ENCODE results near the gene QRFPR.
"Not testable (repeated sequence)": the region's sequence is repeated elsewhere in the genome, so short reads cannot be mapped to it uniquely, and the experiment has no call there.

QRFPR gene

GRCh38 chr4:121324331-121324730 lies 56.5 kb downstream of the QRFPR start:
- Histone ChIP-seq H3K36me3 (replicated peaks) (no peaks in the 10 kb centered on the region), H3K9me3 (no peaks in the 10 kb centered on the region), H3K27me3 (ENCODE audit: low read depth) (peaks cover 5% of the 10 kb centered on the region), H3K4me3 (no peak overlapping the region), H3K4me1 (no peaks in the 10 kb centered on the region)
- no peak for DNase-seq (ENCODE audit: low spot score in 2 of 2)
- in situ Hi-C loops (cut with MboI; ENCODE audit: low sequenced_read_pairs): no loop called here

- no peak for DNase-seq (ENCODE audit: low spot score in 2 of 2)
- H3K4me1 ChIP-seq: no peaks in the 10 kb centered on the region
- in situ Hi-C loops (cut with MboI; ENCODE audit: low sequenced_read_pairs): no loop called here
- no peaks in the 10 kb centered on the region for H3K9me3 ChIP-seq
- H3K4me3 ChIP-seq: no peak overlapping the region
- peaks cover 5% of the 10 kb centered on the region for H3K27me3 ChIP-seq (ENCODE audit: low read depth)
- H3K36me3 ChIP-seq (replicated peaks): no peaks in the 10 kb centered on the region
These were observed 59.4 kb downstream of the QRFPR start for GRCh38 chr4:121321466-121321865.

GRCh38 chr4:121316091-121316490 lies 64.7 kb downstream of the QRFPR start:
- DNase-seq (ENCODE audit: low spot score in 2 of 2): no peak
- no peaks in the 10 kb centered on the region for H3K4me1 ChIP-seq
- no peaks in the 10 kb centered on the region for H3K36me3 ChIP-seq (replicated peaks)
- in situ Hi-C loops (cut with MboI; ENCODE audit: low sequenced_read_pairs): no loop called here
- peaks cover under 1% of the 10 kb centered on the region for H3K27me3 ChIP-seq (ENCODE audit: low read depth)
- no peak overlapping the region for H3K4me3 ChIP-seq
- H3K9me3 ChIP-seq: no peaks in the 10 kb centered on the region

GRCh38 chr4:121313430-121313829 lies 67.4 kb downstream of the QRFPR start:
- H3K9me3 ChIP-seq; in situ Hi-C loops (cut with MboI; ENCODE audit: low sequenced_read_pairs); DNase-seq (ENCODE audit: low spot score in 2 of 2); H3K36me3 ChIP-seq (replicated peaks); H3K27me3 ChIP-seq (ENCODE audit: low read depth); H3K4me1 ChIP-seq; H3K4me3 ChIP-seq: not testable (repeated sequence)

GRCh38 chr4:121308828-121309227 lies 72.0 kb downstream of the QRFPR start:
- Histone ChIP-seq H3K27me3 (ENCODE audit: low read depth) (peaks cover 5% of the 10 kb centered on the region; the same call in 1 of the 2 replicates), H3K36me3 (replicated peaks) (no peaks in the 10 kb centered on the region), H3K4me3 (no peak overlapping the region), H3K4me1 (no peaks in the 10 kb centered on the region), H3K9me3 (no peaks in the 10 kb centered on the region)
- no peak for DNase-seq (ENCODE audit: low spot score in 2 of 2)
- in situ Hi-C loops (cut with MboI; ENCODE audit: low sequenced_read_pairs): no loop called here

GRCh38 chr4:121308328-121308663 lies 72.5 kb downstream of the QRFPR start:
- H3K36me3 ChIP-seq (replicated peaks): no peaks in the 10 kb centered on the region
- no peak overlapping the region for H3K4me3 ChIP-seq
- H3K9me3 ChIP-seq: no peaks in the 10 kb centered on the region
- H3K27me3 ChIP-seq (ENCODE audit: low read depth): peaks cover 5% of the 10 kb centered on the region; the same call in 1 of the 2 replicates
- H3K4me1 ChIP-seq: no peaks in the 10 kb centered on the region
- DNase-seq (ENCODE audit: low spot score in 2 of 2): no peak
- in situ Hi-C loops (cut with MboI; ENCODE audit: low sequenced_read_pairs): no loop called here

- Histone ChIP-seq H3K4me3 (no peak overlapping the region), H3K4me1 (no peaks in the 10 kb centered on the region), H3K9me3 (no peaks in the 10 kb centered on the region), H3K27me3 (ENCODE audit: low read depth) (peaks cover 5% of the 10 kb centered on the region; the same call in 1 of the 2 replicates), H3K36me3 (replicated peaks) (no peaks in the 10 kb centered on the region)
- DNase-seq (ENCODE audit: low spot score in 2 of 2): peak; percentile 39 to 48
- in situ Hi-C loops (cut with MboI; ENCODE audit: low sequenced_read_pairs): no loop called here
These were observed 73.1 kb downstream of the QRFPR start for GRCh38 chr4:121307445-121308327.

- DNase-seq (ENCODE audit: low spot score in 2 of 2): no peak
- Histone ChIP-seq H3K9me3 (no peaks in the 10 kb centered on the region), H3K27me3 (ENCODE audit: low read depth) (peaks cover 5% of the 10 kb centered on the region; the same call in 1 of the 2 replicates), H3K4me3 (no peak overlapping the region), H3K4me1 (no peaks in the 10 kb centered on the region), H3K36me3 (replicated peaks) (no peaks in the 10 kb centered on the region)
- in situ Hi-C loops (cut with MboI; ENCODE audit: low sequenced_read_pairs): no loop called here
These were observed 73.9 kb downstream of the QRFPR start for GRCh38 chr4:121306931-121307330.

GRCh38 chr4:121304893-121305292 lies 75.9 kb downstream of the QRFPR start:
- in situ Hi-C loops (cut with MboI; ENCODE audit: low sequenced_read_pairs): no loop called here
- no peaks in the 10 kb centered on the region for H3K4me1 ChIP-seq
- H3K36me3 ChIP-seq (replicated peaks): no peaks in the 10 kb centered on the region
- H3K27me3 ChIP-seq (ENCODE audit: low read depth): peaks cover 5% of the 10 kb centered on the region; the same call in 1 of the 2 replicates
- no peak overlapping the region for H3K4me3 ChIP-seq
- no peaks in the 10 kb centered on the region for H3K9me3 ChIP-seq
- no peak for DNase-seq (ENCODE audit: low spot score in 2 of 2)

- H3K36me3 ChIP-seq (replicated peaks): no peaks in the 10 kb centered on the region
- no peak for DNase-seq (ENCODE audit: low spot score in 2 of 2)
- H3K9me3 ChIP-seq: no peaks in the 10 kb centered on the region
- in situ Hi-C loops (cut with MboI; ENCODE audit: low sequenced_read_pairs): no loop called here
- peaks cover 2% of the 10 kb centered on the region; the same call in 1 of the 2 replicates for H3K27me3 ChIP-seq (ENCODE audit: low read depth)
- H3K4me1 ChIP-seq: no peaks in the 10 kb centered on the region
- H3K4me3 ChIP-seq: no peak overlapping the region
These were observed 81.5 kb downstream of the QRFPR start for GRCh38 chr4:121299367-121299766.

- no peaks in the 10 kb centered on the region for H3K27me3 ChIP-seq (ENCODE audit: low read depth)
- no peaks in the 10 kb centered on the region for H3K4me1 ChIP-seq
- in situ Hi-C loops (cut with MboI; ENCODE audit: low sequenced_read_pairs): no loop called here
- no peak overlapping the region for H3K4me3 ChIP-seq
- no peaks in the 10 kb centered on the region for H3K36me3 ChIP-seq (replicated peaks)
- DNase-seq (ENCODE audit: low spot score in 2 of 2): no peak
- no peaks in the 10 kb centered on the region for H3K9me3 ChIP-seq
These were observed 97.5 kb downstream of the QRFPR start for GRCh38 chr4:121283319-121283718.

- no peak for DNase-seq (ENCODE audit: low spot score in 2 of 2)
- no peak overlapping the region for H3K4me3 ChIP-seq
- in situ Hi-C loops (cut with MboI; ENCODE audit: low sequenced_read_pairs): no loop called here
- no peaks in the 10 kb centered on the region for H3K9me3 ChIP-seq
- no peaks in the 10 kb centered on the region for H3K36me3 ChIP-seq (replicated peaks)
- H3K27me3 ChIP-seq (ENCODE audit: low read depth): no peaks in the 10 kb centered on the region
- H3K4me1 ChIP-seq: no peaks in the 10 kb centered on the region
These were observed 100.4 kb downstream of the QRFPR start for GRCh38 chr4:121280425-121280824.

GRCh38 chr4:121278811-121279368 lies 101.9 kb downstream of the QRFPR start:
- no peak overlapping the region for H3K4me3 ChIP-seq
- no peaks in the 10 kb centered on the region for H3K4me1 ChIP-seq
- no peak for DNase-seq (ENCODE audit: low spot score in 2 of 2)
- H3K27me3 ChIP-seq (ENCODE audit: low read depth): no peaks in the 10 kb centered on the region
- no peaks in the 10 kb centered on the region for H3K36me3 ChIP-seq (replicated peaks)
- no peaks in the 10 kb centered on the region for H3K9me3 ChIP-seq
- in situ Hi-C loops (cut with MboI; ENCODE audit: low sequenced_read_pairs): no loop called here
